BJ (cell line): ENCODE data around the gene CALCB. TPM values are rescaled to one million over a fixed set of nuclear protein-coding genes. Genes with fewer than 3 reads are reported as not detected.

Source experiments
- CTCF ChIA-PET: fragments of 350-600 bp; formaldehyde crosslinking; extraction: SDS; loops from one replicate; lab custom pipeline; 2021; ENCODE audit warnings: antibody characterized with exemption, inconsistent platforms; lab: Yijun Ruan, JAX
- POLR2A ChIA-PET: fragments of 300-600 bp; sonication (Branson Sonifier 250); formaldehyde crosslinking; extraction: SDS; loops from one replicate; lab custom pipeline; 2021; ENCODE audit warnings: antibody characterized with exemption; lab: Charles Lee
- DNase-seq: peaks from one replicate; pipeline ENCODE4 v3.0.0-alpha.2; 2011; ENCODE audit warnings: low read depth
- H3K27me3 ChIP-seq: 2 replicates; pipeline ENCODE4 v1.6.0; 2011; ENCODE audit warnings: low read length; ENCODE audit not compliant: control insufficient read depth, insufficient read depth
- H3K36me3 ChIP-seq: 2 replicates; pipeline ENCODE4 v1.5.1; 2011; ENCODE audit warnings: low read length; ENCODE audit not compliant: control insufficient read depth, insufficient read depth
- H3K4me3 ChIP-seq: 2 replicates; pipeline ENCODE4 v1.5.1; 2011; ENCODE audit warnings: low read depth, mild to moderate bottlenecking, control low read depth, low read length
- polyA plus RNA-seq: library from polyadenylated mRNA; depleted of rRNA; stranded (reverse); fragments of >200 nt; gene quantifications from 2 replicates; pipeline ENCODE4 v1.2.3, GENCODE V29; 2011
- TF ChIP-seq, protein P1 (sequence below): IDR thresholded peaks from 2 replicates; pipeline ENCODE4 v1.5.1; 2011; ENCODE audit warnings: low read depth, mild to moderate bottlenecking, control low read depth, inconsistent platforms, low read length, moderate library complexity; ENCODE audit not compliant: insufficient read depth

Gene CALCB
- polyA plus RNA-seq, 1 experiment, result not detected

DNA sequence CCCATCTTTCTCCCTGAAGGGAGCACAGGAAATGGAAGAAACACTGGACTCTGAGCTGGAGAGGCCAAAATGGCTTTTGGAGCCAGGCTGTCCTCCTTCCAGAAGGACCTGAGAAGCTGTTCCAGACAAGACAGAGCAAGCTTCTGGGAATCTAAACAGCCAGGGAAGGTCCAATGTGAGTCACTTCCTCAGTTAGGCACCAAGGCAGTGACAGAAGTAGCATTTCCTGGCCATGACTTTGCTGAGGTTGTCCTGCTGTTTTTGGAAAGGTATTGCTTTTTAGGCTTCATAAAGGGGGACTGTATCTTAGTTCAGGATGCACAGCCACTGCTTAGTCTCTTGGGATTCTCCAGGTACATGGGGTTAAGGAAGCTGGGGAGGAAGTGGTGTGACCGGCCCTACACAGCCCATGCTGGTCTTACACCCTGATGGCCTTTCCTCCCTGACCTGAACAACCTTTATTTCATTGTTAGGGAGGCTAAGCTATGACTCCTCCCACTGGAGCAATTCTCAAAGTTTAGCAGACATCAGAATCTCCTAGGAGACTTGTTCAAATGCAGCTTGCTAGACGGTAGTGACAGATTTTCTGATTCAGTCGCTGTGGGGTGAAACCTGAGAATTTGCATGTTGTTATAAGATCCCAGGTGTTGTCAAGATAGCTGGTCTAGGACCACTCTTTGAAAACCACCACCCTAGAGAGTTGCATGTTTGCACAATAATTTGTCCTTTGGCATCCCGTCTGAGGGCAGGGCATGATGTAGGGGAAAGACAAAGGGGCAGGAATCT lies 34.5 kb downstream of the CALCB start:
- CTCF ChIA-PET, result interaction anchor here (0.9 to 16.0 kb wide), 6 partner anchors 8 to 200 kb away, joined by 3 to 276 read pairs (median 4); no protein-coding TSS in a partner anchor
- Histone ChIP-seq H3K4me3 (no peak overlapping the region), H3K36me3 (no peaks in the 10 kb centered on the region), H3K27me3 (no peaks in the 10 kb centered on the region)
- POLR2A ChIA-PET, result no interaction called here
- TF ChIP-seq, protein P1, sequence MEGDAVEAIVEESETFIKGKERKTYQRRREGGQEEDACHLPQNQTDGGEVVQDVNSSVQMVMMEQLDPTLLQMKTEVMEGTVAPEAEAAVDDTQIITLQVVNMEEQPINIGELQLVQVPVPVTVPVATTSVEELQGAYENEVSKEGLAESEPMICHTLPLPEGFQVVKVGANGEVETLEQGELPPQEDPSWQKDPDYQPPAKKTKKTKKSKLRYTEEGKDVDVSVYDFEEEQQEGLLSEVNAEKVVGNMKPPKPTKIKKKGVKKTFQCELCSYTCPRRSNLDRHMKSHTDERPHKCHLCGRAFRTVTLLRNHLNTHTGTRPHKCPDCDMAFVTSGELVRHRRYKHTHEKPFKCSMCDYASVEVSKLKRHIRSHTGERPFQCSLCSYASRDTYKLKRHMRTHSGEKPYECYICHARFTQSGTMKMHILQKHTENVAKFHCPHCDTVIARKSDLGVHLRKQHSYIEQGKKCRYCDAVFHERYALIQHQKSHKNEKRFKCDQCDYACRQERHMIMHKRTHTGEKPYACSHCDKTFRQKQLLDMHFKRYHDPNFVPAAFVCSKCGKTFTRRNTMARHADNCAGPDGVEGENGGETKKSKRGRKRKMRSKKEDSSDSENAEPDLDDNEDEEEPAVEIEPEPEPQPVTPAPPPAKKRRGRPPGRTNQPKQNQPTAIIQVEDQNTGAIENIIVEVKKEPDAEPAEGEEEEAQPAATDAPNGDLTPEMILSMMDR, result no peak
- no peak for DNase-seq

DNA sequence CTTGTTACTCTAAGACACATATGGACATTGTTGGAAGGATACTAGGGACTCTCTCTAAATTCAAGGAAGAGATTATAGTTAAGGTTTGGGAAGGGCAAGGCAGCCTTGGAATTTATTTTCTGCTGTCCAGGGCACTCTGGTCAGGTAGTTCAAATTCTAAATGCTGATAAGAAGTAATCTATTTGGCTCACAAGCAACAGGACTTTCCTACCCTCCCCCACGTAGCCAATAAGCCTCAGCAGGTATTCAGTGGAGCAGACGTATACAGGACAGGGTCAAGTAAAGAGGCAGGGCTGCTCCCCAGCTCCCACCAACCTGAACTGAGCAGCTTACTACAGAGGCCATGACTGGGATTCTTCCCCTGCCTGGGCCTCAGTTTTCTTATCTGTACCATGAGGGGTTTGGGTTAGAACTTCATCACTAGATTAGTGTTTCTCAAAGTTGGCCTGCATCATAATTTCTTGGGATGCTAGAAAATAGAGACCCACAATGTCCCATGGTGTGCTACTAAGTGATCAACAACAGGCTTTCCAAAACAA lies 35.3 kb downstream of the CALCB start:
- H3K4me3 ChIP-seq, result no peak overlapping the region
- H3K27me3 ChIP-seq, result no peaks in the 10 kb centered on the region
- no peak for DNase-seq
- TF ChIP-seq, protein P1, result no peak
- ChIA-PET CTCF (interaction anchor here (0.9 to 16.0 kb wide), 3 partner anchors 9 to 200 kb away, joined by 3 to 276 read pairs (median 4); no protein-coding TSS in a partner anchor), POLR2A (no interaction called here)
- H3K36me3 ChIP-seq, result no peaks in the 10 kb centered on the region

DNA sequence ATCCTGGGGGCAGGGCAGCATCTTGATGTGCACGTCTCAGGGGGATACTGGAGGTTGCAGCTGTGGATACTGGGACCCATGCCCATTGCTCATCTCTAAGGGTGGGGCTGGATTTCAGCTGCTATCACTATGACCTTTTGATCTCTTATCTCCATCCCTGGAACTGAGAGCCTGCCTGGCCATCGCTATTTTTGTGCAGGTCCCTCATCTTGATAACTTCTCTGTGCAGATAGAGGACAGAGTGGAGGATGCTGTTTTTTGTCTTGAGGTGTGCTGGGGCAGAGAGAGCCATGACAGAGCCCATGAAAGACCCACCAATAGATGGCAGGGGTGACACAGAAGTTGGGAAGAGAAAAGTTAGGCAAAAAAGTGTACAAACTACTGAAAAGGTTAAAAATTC lies 36.2 kb downstream of the CALCB start:
- no peak for DNase-seq
- Histone ChIP-seq H3K36me3 (no peaks in the 10 kb centered on the region), H3K27me3 (no peaks in the 10 kb centered on the region), H3K4me3 (no peak overlapping the region)
- CTCF ChIA-PET, result interaction anchor here (0.8 to 16.0 kb wide), 3 partner anchors 9 to 97 kb away, joined by 3 to 276 read pairs (median 12); no protein-coding TSS in a partner anchor
- POLR2A ChIA-PET, result no interaction called here
- TF ChIP-seq, protein P1, result no peak

DNA sequence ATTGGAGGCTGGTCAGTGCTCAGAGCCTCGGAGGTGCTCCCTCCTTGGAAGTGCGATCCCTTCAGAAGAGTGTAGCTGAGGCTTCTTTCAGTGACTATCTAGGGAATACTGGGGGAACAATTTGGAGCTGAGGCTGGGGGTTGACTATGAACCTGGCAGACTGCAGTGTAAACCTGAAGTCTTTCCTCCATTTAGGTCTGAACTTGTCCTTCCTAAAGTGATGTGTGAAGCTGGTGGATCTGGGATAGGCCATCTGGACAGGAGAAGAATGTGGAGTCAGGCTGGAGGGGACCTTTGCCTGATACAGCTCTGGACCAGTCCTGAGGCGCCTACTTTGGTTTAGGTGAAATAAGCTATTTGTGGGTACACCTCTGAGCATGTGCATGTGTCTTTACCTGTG lies 37.8 kb downstream of the CALCB start:
- H3K27me3 ChIP-seq, result no peaks in the 10 kb centered on the region; the same call in 1 of the 2 replicates

More for the DNA sequence above, 37.8 kb downstream of the CALCB start:
- POLR2A ChIA-PET, result no interaction called here
- H3K4me3 ChIP-seq, result no peak overlapping the region
- DNase-seq, result no peak
- CTCF ChIA-PET, result interaction anchor here (16.0 kb wide), 1 partner anchor 95 kb away, joined by 276 read pairs; no protein-coding TSS in a partner anchor
- TF ChIP-seq, protein P1, result no peak
- H3K36me3 ChIP-seq, result no peaks in the 10 kb centered on the region
